K562 (cell line): Measurements from ENCODE around the gene GHDC. TPM values are rescaled to one million over a fixed set of nuclear protein-coding genes. Genes with fewer than 3 reads are reported as not detected.
A peak's percentile ranks its signal among the peaks of the same experiment; 100 is the strongest.

Experiments used
- ATAC-seq: fragments of 200-7000 bp; cut with Tn5 transposase; 3 replicates; pipeline ENCODE4 v1.9.1; 2020; ENCODE audit warnings: moderate library complexity
- BruUV-seq: library from RNA; stranded (reverse); fragments of 400-500 nt; replicated peaks from 2 replicates; lab custom pipeline; 2021; lab: Mats Ljungman, UMichigan
- CTCF ChIA-PET: fragments of 300-600 bp; formaldehyde crosslinking; extraction: SDS; loops from one replicate; lab custom pipeline; 2021; ENCODE audit warnings: low intra/inter-chr PET ratio; lab: Yijun Ruan, JAX
- POLR2A ChIA-PET: fragments of 300-600, 350-650 bp; sonication (Branson Sonifier 250); formaldehyde crosslinking; extraction: SDS; loops from one replicate; lab custom pipeline; 2021; ENCODE audit warnings: antibody characterized with exemption, inconsistent platforms; lab: Yijun Ruan, JAX
- DNase-seq, 4 experiments: peaks; one replicate each; pipeline versions ENCODE4 v3.0.0 to v3.0.0-alpha.2; 2011 to 2018; ENCODE audit warnings: low spot score in 3 of 4, mixed read lengths in 3 of 4; ENCODE audit errors: extremely low read depth in 1 of 4
- FAIRE-seq: peaks from 2 replicates; lab custom pipeline; 2011; peaks lifted over from hg19 to GRCh38; lab: Jason Lieb, UNC
- H2AFZ ChIP-seq: 2 replicates; pipeline ENCODE4 v1.6.0; 2011; ENCODE audit warnings: low read depth, low read length, control low read depth, inconsistent platforms
- H3K27ac ChIP-seq: fragments of 200-600 bp; 3 replicates; pipeline ENCODE4 v1.8.0; 2011; ENCODE audit warnings: low read depth, mild to moderate bottlenecking, control low read depth, inconsistent platforms, low read length, moderate library complexity, mixed read lengths; ENCODE audit errors: extremely low read depth
- H3K27me3 ChIP-seq, 2 experiments: fragments of 300-600 bp in 1 of 2; 2 replicates in 1 of 2; 3 replicates in 1 of 2; pipeline versions ENCODE4 v1.6.0 to v1.8.0; 2011; ENCODE audit warnings: inconsistent platforms in 2 of 2, low read length in 2 of 2, mild to moderate bottlenecking in 1 of 2, mixed read lengths in 1 of 2, moderate library complexity in 1 of 2; ENCODE audit not compliant: control insufficient read depth in 2 of 2, insufficient read depth in 2 of 2
- H3K36me3 ChIP-seq: fragments of 300-600 bp; 3 replicates; pipeline ENCODE4 v1.8.0; 2011; ENCODE audit warnings: mild to moderate bottlenecking, low read length, inconsistent platforms; ENCODE audit not compliant: control insufficient read depth, insufficient read depth
- H3K4me1 ChIP-seq, 2 experiments: fragments of 200-600 bp in 1 of 2; replicated peaks in 1 of 2; 2 replicates in 1 of 2; 3 replicates in 1 of 2; pipeline versions ENCODE4 v1.5.1 to v1.8.0; 2011; ENCODE audit warnings: inconsistent platforms in 2 of 2, low read length in 2 of 2, mild to moderate bottlenecking in 1 of 2, mixed read lengths in 1 of 2, moderate library complexity in 1 of 2; ENCODE audit not compliant: control insufficient read depth in 2 of 2, insufficient read depth in 2 of 2
- H3K4me2 ChIP-seq: 2 replicates; pipeline ENCODE4 v1.6.1; 2011; ENCODE audit warnings: low read length, control low read depth, inconsistent platforms, mixed read lengths; ENCODE audit not compliant: insufficient read depth
- H3K4me3 ChIP-seq: fragments of 200-600 bp; sonication (generic), shearing (Covaris generic); 2 replicates; pipeline ENCODE4 v1.5.1; 2016; ENCODE audit warnings: control low read depth, inconsistent platforms
- H3K79me2 ChIP-seq: fragments of 200-600 bp; 3 replicates; pipeline ENCODE4 v1.8.0; 2011; ENCODE audit warnings: low read length, inconsistent platforms; ENCODE audit not compliant: control insufficient read depth, insufficient read depth
- H3K9ac ChIP-seq, 2 experiments: 2 replicates each; pipeline versions ENCODE4 v1.6.0 to v1.6.1; 2011; ENCODE audit warnings: low read depth in 2 of 2, low read length in 2 of 2, control low read depth in 1 of 2, inconsistent platforms in 1 of 2, mild to moderate bottlenecking in 1 of 2, mixed read lengths in 1 of 2; ENCODE audit not compliant: insufficient read depth in 1 of 2
- H3K9me1 ChIP-seq: one replicate; pipeline ENCODE4 v1.6.0; 2011; ENCODE audit warnings: inconsistent platforms, mild to moderate bottlenecking, low read length, moderate library complexity; ENCODE audit not compliant: control insufficient read depth, insufficient read depth
- H3K9me3 ChIP-seq: replicated peaks from 2 replicates; pipeline ENCODE4 v1.5.1; 2011; ENCODE audit warnings: low read depth, low read length, inconsistent platforms; ENCODE audit not compliant: control insufficient read depth, insufficient read depth
- H4K20me1 ChIP-seq: replicated peaks from 2 replicates; pipeline ENCODE4 v1.6.1; 2011; ENCODE audit warnings: low read length, inconsistent platforms, mixed read lengths; ENCODE audit not compliant: control insufficient read depth, insufficient read depth
- ATF7 ChIP-seq: fragments of 450-650 bp; IDR thresholded peaks from 2 replicates; pipeline ENCODE4 v1.7.1; 2014; ENCODE audit warnings: mild to moderate bottlenecking, moderate library complexity
- CEBPG ChIP-seq, 3 experiments: fragments of 200-800 bp in 1 of 3; sonication (Bioruptor generic) in 1 of 3; sonication (generic) in 1 of 3; formaldehyde crosslinking in 1 of 3; IDR thresholded peaks in 2 of 3; conservative IDR thresholded peaks in 1 of 3; 2 replicates each; pipeline versions ENCODE4 v1.6.1 to v1.8.0; 2016 to 2022; ENCODE audit warnings: missing compliant biosample characterization in 2 of 3, missing genetic modification characterization in 2 of 3, mild to moderate bottlenecking in 1 of 3, missing genetic modification reagents in 1 of 3
- ELF2 ChIP-seq: fragments of 250-450 bp; sonication (Bioruptor Pico); IDR thresholded peaks from 2 replicates; pipeline ENCODE4 v1.5.0; 2021; ENCODE audit warnings: mild to moderate bottlenecking
- HOXB6 ChIP-seq: fragments of 250-450 bp; sonication (Bioruptor Pico); IDR thresholded peaks from 2 replicates; pipeline ENCODE4 v1.5.1; 2022; ENCODE audit warnings: mild to moderate bottlenecking, borderline replicate concordance
- ZNF146 ChIP-seq: IDR thresholded peaks from one replicate; pipeline ENCODE4 v1.6.1; 2018; ENCODE audit warnings: missing compliant biosample characterization; ENCODE audit not compliant: unreplicated experiment
- ZNF717 ChIP-seq: fragments of 250-450 bp; sonication (Bioruptor Pico); IDR thresholded peaks from 2 replicates; pipeline ENCODE4 v1.5.0; 2021
- WGBS: fragments of 100-300 bp; shearing (Covaris generic); methylation state at CpG from one replicate; pipeline ENCODE4 v1.1.6; 2016; ENCODE audit warnings: low coverage, mixed read lengths; ENCODE audit not compliant: insufficient coverage; ENCODE audit errors: missing lambda C conversion rate; 5-methylcytosine and 5-hydroxymethylcytosine counted together
- in situ Hi-C: fragments of 300-500 bp; cut with MboI; formaldehyde crosslinking; loops from 4 replicates; pipeline ENCODE4 v1.15.0; 2018; ENCODE audit warnings: inconsistent platforms, mixed read lengths
- intact Hi-C: fragments of 100-400 bp; cut with micrococcal nuclease; formaldehyde crosslinking; loops from 2 replicates; pipeline ENCODE4 v1.14.2; 2022
- polyA plus RNA-seq, 8 experiments: library from polyadenylated mRNA; depleted of rRNA in 4 of 8; stranded (reverse) in 5 of 8; unstranded in 3 of 8; fragments of >200 nt; fragmentation: Nextera tagmentation in 2 of 8; fragmentation: Illumina TruSeq in 1 of 8; extraction: Ambion mirVana in 2 of 8; extraction: Trizol in 1 of 8; gene quantifications; 2 replicates each; pipeline versions ENCODE4 v1.2.1 to v1.2.3, GENCODE V29; 2011 to 2014; ENCODE audit warnings: inconsistent platforms in 1 of 8, missing spikeins in 1 of 8
- total RNA-seq, 7 experiments: library from RNA; depleted of rRNA in 6 of 7; stranded (reverse); fragments of >200 nt in 6 of 7; fragmentation: Illumina TruSeq in 2 of 7; extraction: Trizol in 2 of 7; gene quantifications; 2 replicates each; pipeline versions ENCODE4 v1.2.1 to v1.2.3, GENCODE V29; 2011 to 2021; ENCODE audit warnings: low replicate concordance in 1 of 7
- TF ChIP-seq, protein P1 (sequence below): sonication (generic); formaldehyde crosslinking; IDR thresholded peaks from 2 replicates; pipeline ENCODE4 v1.8.0; 2022; ENCODE audit warnings: mild to moderate bottlenecking, missing genetic modification reagents
- TF ChIP-seq, protein P2 (sequence below): fragments of 250-450 bp; sonication (Bioruptor Pico); IDR thresholded peaks from 2 replicates; pipeline ENCODE4 v1.5.1; 2021; ENCODE audit warnings: mild to moderate bottlenecking

The GHDC gene
- total and polyA plus RNA-seq, 9 of the 15 experiments (the other 6 are each of a cell fraction or from before 2014, with no cell fraction given): 0.65 to 23.2 (median 11.2) TPM

DNA sequence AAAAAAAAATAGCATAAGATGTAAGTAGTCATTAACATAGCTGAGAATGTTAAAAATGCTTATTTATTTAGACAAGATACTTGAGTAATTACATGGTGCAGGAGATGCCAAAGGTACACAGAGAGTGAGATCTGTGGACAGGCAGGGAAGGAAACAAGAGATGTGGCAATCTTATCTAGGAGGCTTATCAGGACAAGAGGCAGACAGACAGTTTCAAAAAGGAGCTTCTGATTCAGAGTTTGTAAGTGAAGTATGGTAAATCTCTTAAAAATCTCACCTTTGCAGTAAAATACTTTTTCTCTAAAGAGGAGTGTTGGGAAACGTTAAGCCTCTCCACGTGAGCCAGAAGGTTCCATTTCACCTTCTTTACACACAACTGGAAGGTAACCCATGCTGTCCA is 19.9 kb upstream of the GHDC start:
- no peak overlapping the region for H3K4me2 ChIP-seq
- H3K9ac ChIP-seq: no peak overlapping the region
- no peak for ATAC-seq
- no peaks in the 10 kb centered on the region for H3K27me3 ChIP-seq
- TF ChIP-seq HOXB6 (CRISPR knock-in tag): no peak
- TF ChIP-seq ELF2 (CRISPR knock-in tag): no peak
- TF ChIP-seq CEBPG (CRISPR knock-in tag; IDR thresholded peaks at IDR 0.05): no peak
- peak in 1 of 2 experiments; percentile 40; a peak in 2 of 4 replicates for TF ChIP-seq CEBPG (tag; conservative IDR thresholded peaks at IDR 0.05 in 1 of 2, IDR thresholded peaks at IDR 0.05 in 1 of 2)
- TF ChIP-seq, protein P1, sequence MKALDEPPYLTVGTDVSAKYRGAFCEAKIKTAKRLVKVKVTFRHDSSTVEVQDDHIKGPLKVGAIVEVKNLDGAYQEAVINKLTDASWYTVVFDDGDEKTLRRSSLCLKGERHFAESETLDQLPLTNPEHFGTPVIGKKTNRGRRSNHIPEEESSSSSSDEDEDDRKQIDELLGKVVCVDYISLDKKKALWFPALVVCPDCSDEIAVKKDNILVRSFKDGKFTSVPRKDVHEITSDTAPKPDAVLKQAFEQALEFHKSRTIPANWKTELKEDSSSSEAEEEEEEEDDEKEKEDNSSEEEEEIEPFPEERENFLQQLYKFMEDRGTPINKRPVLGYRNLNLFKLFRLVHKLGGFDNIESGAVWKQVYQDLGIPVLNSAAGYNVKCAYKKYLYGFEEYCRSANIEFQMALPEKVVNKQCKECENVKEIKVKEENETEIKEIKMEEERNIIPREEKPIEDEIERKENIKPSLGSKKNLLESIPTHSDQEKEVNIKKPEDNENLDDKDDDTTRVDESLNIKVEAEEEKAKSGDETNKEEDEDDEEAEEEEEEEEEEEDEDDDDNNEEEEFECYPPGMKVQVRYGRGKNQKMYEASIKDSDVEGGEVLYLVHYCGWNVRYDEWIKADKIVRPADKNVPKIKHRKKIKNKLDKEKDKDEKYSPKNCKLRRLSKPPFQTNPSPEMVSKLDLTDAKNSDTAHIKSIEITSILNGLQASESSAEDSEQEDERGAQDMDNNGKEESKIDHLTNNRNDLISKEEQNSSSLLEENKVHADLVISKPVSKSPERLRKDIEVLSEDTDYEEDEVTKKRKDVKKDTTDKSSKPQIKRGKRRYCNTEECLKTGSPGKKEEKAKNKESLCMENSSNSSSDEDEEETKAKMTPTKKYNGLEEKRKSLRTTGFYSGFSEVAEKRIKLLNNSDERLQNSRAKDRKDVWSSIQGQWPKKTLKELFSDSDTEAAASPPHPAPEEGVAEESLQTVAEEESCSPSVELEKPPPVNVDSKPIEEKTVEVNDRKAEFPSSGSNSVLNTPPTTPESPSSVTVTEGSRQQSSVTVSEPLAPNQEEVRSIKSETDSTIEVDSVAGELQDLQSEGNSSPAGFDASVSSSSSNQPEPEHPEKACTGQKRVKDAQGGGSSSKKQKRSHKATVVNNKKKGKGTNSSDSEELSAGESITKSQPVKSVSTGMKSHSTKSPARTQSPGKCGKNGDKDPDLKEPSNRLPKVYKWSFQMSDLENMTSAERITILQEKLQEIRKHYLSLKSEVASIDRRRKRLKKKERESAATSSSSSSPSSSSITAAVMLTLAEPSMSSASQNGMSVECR (CRISPR knock-in tag): no peak
- TF ChIP-seq, protein P2, sequence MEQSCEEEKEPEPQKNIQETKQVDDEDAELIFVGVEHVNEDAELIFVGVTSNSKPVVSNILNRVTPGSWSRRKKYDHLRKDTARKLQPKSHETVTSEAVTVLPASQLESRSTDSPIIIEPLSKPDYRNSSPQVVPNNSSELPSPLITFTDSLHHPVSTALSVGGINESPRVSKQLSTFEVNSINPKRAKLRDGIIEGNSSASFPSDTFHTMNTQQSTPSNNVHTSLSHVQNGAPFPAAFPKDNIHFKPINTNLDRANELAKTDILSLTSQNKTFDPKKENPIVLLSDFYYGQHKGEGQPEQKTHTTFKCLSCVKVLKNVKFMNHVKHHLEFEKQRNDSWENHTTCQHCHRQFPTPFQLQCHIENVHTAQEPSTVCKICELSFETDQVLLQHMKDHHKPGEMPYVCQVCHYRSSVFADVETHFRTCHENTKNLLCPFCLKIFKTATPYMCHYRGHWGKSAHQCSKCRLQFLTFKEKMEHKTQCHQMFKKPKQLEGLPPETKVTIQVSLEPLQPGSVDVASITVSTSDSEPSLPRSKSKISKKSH: no peak
- no peak for TF ChIP-seq ZNF146 (CRISPR knock-in tag)
- no peak for TF ChIP-seq ZNF717 (CRISPR knock-in tag)
- no peak for TF ChIP-seq ATF7
- H3K79me2 ChIP-seq: no peaks in the 10 kb centered on the region
- H2AFZ ChIP-seq: no peak overlapping the region
- no peak overlapping the region for H3K27ac ChIP-seq
- in situ Hi-C loops (no loop called here), intact Hi-C loops (no loop called here)
- FAIRE-seq: no peak
- H3K36me3 ChIP-seq: peaks cover 96% of the 10 kb centered on the region
- H3K4me3 ChIP-seq: no peak overlapping the region
- BruUV-seq: no TSS peak
- POLR2A ChIA-PET: interaction anchor here (0.7 kb wide), 1 partner anchor 17 kb away, joined by 4 read pairs; no protein-coding TSS in a partner anchor
- no peaks in the 10 kb centered on the region for H3K4me1 ChIP-seq
- no peak for DNase-seq
- 58% methylated on average over 2 of the region's 2 CpGs for WGBS
- H3K9me1 ChIP-seq: no peaks in the 10 kb centered on the region
- no peaks in the 10 kb centered on the region for H3K9me3 ChIP-seq
- H4K20me1 ChIP-seq: no peaks in the 10 kb centered on the region
- CTCF ChIA-PET: no interaction called here
